ENCODE data around the gene TXNL4B. TPM values are rescaled to one million over a fixed set of nuclear protein-coding genes. Genes with fewer than 3 reads are reported as not detected.

TXNL4B gene
- total RNA-seq, 2 experiments from 2014 or later: 20.6 to 21.7 TPM

GRCh38 chr16:72072514-72073342, 20.7 kb downstream of the TXNL4B start:
- POLR2A ChIA-PET: interaction anchor here (0.5 to 1.2 kb wide), 3 partner anchors 22 to 318 kb away, joined by 3 read pairs; no protein-coding TSS in a partner anchor

GRCh38 chr16:72068930-72069329, 24.5 kb downstream of the TXNL4B start:
- CTCF ChIA-PET: interaction anchor here (1.6 kb wide), 1 partner anchor 26 kb away, joined by 5 read pairs; no protein-coding TSS in a partner anchor
- Mint-ChIP-seq H3K4me3 (no peak overlapping the region), H3K27me3 (no peaks in the 10 kb centered on the region), H3K27ac (no peak overlapping the region), H3K9me3 (no peaks in the 10 kb centered on the region), H3K4me1 (ENCODE audit: low read depth) (no peaks in the 10 kb centered on the region), H3K36me3 (ENCODE audit: low read depth) (peaks cover 2% of the 10 kb centered on the region)
- no peak for ATAC-seq
- intact Hi-C loops (cut with micrococcal nuclease): loop anchor here (5.0 kb wide), 1 partner anchor 33 kb away; no protein-coding TSS in a partner anchor
- TF ChIP-seq CTCF (IDR thresholded peaks at IDR 0.05): no peak
- DNase-seq: no peak
- POLR2A ChIA-PET: no interaction called here

More at GRCh38 chr16:72072514-72073342, 20.7 kb downstream of the TXNL4B start:
- intact Hi-C loops (cut with micrococcal nuclease): no loop called here
- Mint-ChIP-seq H3K27ac (no peak overlapping the region), H3K4me3 (no peak overlapping the region), H3K36me3 (ENCODE audit: low read depth) (no peaks in the 10 kb centered on the region), H3K4me1 (ENCODE audit: low read depth) (no peaks in the 10 kb centered on the region), H3K27me3 (no peaks in the 10 kb centered on the region), H3K9me3 (no peaks in the 10 kb centered on the region)
- ATAC-seq: no peak
- CTCF ChIA-PET: no interaction called here
- TF ChIP-seq CTCF (IDR thresholded peaks at IDR 0.05): no peak
- no peak for DNase-seq

GRCh38 chr16:72066747-72067146, 26.7 kb downstream of the TXNL4B start:
- intact Hi-C loops (cut with micrococcal nuclease): loop anchor here (5.0 kb wide), 1 partner anchor 36 kb away; no protein-coding TSS in a partner anchor
- ATAC-seq (peak; percentile 58), DNase-seq (no peak)
- CTCF ChIA-PET: interaction anchor here (0.9 to 1.8 kb wide), 10 partner anchors 12 to 59 kb away, joined by 3 to 10 read pairs (median 4); partner anchors contain the start of genes DHX38, HP and TXNL4B
- Mint-ChIP-seq H3K27me3 (no peaks in the 10 kb centered on the region), H3K4me3 (no peak overlapping the region), H3K9me3 (no peaks in the 10 kb centered on the region), H3K27ac (no peak overlapping the region), H3K36me3 (ENCODE audit: low read depth) (peaks cover 2% of the 10 kb centered on the region), H3K4me1 (ENCODE audit: low read depth) (no peaks in the 10 kb centered on the region)
- peak; percentile 33 for TF ChIP-seq CTCF (IDR thresholded peaks at IDR 0.05)
- POLR2A ChIA-PET: interaction anchor here (0.9 kb wide), 1 partner anchor 27 kb away, joined by 3 read pairs; no protein-coding TSS in a partner anchor

GRCh38 chr16:72064361-72064894, 29.0 kb downstream of the TXNL4B start:
- CTCF ChIA-PET: no interaction called here

More at GRCh38 chr16:72064361-72064894, 29.0 kb downstream of the TXNL4B start:
- Mint-ChIP-seq H3K9me3 (no peaks in the 10 kb centered on the region), H3K4me3 (no peak overlapping the region), H3K27ac (no peak overlapping the region), H3K36me3 (ENCODE audit: low read depth) (peaks cover 2% of the 10 kb centered on the region), H3K4me1 (ENCODE audit: low read depth) (no peaks in the 10 kb centered on the region), H3K27me3 (no peaks in the 10 kb centered on the region)
- POLR2A ChIA-PET: no interaction called here
- DNase-seq (no peak), ATAC-seq (no peak)
- intact Hi-C loops (cut with micrococcal nuclease): no loop called here
- TF ChIP-seq CTCF (IDR thresholded peaks at IDR 0.05): no peak

All from activated CD8-positive, alpha-beta T cell treated with anti-CD3 and anti-CD28 coated beads for 36 hours (primary cell).